SK-N-DZ (cell line): ENCODE measurements around the gene BCL7A.
A peak's percentile ranks its signal among the peaks of the same experiment; 100 is the strongest.
"Not testable (repeated sequence)": the region's sequence is repeated elsewhere in the genome, so short reads cannot be mapped to it uniquely, and the experiment has no call there.

Experiments used
- DNase-seq: peaks from one replicate; pipeline ENCODE4 v3.0.0-alpha.2; 2015; ENCODE audit warnings: low spot score

Gene BCL7A

DNA sequence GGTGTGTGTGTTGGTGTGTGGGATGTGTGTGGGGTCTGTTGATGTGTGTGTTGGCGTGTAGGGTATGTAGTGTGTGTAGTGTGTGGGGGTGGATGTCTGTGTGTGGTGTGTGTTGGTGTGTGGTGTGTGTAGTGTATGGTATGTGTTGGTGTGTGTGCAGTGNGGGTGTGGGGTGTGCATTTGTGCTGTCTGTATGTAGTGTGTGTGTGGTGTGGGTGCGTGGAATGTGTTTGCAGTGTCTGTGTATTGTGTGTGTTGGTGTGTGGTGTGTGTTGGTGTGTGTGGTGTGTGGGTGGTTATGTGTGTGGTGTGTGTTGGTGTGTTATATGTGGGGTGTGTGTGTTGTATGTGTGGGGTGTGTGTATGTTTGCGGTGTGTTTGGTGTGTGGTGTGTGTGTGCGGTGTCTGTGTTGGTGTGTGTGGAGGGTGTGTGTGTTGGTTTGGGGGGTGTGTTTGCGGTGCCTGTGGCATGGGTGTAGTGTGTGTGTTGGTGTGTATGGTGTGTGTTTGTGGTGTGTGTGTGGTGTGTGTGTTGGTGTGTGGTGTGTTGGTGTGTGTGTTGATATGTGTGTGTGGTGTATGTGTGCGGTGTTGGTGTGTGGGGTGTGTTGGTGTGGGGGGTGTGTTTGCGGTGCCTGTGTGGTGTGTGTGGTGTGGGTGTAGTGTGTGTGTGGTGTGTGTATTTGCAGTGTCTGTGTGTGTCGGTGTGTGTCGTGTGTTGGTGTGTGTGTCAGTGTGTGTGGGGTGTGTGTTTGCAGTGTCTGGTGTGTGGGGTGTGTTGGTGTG is 71.6 kb downstream of the BCL7A start:
- no peak for DNase-seq

- DNase-seq: no peak
Observed at GRCh38 chr12:122094137-122094734, 72.6 kb downstream of the BCL7A start.

DNA sequence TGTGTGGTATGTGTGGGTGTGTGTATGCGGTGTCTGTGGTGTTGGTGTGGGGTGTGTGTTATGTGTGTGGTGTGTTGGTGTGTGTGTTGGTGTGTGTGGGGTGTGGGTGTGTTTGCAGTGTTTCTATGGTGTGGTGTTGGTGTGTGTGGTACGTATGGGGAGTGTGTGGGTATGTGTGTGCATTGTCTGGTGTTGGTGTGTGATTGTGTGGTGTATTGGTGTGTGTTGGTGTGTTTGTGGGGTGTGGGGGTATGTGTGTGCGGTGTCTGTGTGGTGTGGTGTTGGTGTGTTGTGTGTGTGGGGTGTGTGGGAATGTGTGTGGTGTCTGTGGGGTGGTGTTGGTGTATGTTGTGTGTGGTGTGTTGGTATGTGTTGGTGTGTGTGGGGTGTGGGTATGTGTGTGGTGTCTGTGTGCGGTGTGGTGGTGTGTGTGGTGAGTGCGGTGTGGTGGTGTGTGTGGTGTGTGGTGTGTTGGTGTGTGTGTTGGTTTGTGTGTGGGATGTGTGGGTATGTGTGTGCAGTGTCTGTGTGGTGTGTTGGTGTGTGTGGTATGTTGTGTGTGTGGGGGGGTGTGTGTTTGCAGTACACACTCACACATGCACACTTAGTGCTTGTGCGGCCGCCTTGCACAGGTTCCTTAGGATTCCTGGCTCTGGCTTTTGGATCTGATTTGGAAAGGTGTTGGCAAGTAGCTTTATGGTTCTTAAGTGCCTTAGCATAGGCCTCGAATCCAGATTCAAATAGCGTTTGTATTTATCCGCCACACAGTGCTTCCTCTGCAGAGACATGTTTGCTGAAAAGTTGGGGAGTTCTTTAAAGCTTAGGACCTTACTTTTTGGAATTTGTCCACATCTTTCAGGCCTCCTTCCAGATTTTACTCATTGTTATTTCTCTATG is 73.3 kb downstream of the BCL7A start:
- peak; percentile 70 for DNase-seq

DNA sequence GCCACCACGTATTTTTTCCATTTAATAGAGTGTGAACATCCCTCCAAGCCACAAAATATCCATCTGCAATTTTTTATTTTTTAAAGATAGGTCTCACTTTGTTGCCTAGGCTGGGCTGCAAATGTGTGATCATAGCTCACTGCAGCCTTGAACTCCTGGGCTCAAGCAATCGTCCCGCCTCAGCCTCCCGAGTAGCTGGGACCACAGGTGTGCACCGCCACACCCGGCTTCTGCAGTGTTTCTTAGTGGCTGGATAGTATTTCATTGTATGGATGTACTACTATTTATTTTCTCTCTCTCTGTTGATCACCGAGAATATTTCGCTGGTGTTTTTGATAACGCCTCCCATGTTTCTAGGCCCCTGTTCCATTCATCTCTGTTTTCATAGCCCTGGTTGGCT is 74.3 kb downstream of the BCL7A start:
- DNase-seq: no peak

- no peak for DNase-seq
Observed at GRCh38 chr12:122096591-122097149, 75.0 kb downstream of the BCL7A start.

DNA sequence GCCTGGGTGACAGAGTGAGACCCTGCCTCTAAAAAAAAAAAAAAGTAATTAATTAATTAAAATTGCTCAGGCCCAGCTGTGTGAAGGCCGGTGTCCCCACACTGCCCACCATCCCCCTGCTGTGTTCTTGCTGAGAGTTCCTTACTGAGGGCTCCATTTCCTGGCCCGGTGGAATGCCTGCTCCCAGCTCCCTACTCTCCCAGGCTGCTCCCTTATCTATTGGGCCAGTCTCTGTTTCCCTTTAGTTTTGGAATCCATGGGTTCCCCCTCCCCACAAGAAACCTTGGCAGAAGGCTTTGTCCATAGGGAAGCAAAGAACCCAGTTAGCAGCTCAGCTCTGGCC is 75.9 kb downstream of the BCL7A start:
- no peak for DNase-seq

DNA sequence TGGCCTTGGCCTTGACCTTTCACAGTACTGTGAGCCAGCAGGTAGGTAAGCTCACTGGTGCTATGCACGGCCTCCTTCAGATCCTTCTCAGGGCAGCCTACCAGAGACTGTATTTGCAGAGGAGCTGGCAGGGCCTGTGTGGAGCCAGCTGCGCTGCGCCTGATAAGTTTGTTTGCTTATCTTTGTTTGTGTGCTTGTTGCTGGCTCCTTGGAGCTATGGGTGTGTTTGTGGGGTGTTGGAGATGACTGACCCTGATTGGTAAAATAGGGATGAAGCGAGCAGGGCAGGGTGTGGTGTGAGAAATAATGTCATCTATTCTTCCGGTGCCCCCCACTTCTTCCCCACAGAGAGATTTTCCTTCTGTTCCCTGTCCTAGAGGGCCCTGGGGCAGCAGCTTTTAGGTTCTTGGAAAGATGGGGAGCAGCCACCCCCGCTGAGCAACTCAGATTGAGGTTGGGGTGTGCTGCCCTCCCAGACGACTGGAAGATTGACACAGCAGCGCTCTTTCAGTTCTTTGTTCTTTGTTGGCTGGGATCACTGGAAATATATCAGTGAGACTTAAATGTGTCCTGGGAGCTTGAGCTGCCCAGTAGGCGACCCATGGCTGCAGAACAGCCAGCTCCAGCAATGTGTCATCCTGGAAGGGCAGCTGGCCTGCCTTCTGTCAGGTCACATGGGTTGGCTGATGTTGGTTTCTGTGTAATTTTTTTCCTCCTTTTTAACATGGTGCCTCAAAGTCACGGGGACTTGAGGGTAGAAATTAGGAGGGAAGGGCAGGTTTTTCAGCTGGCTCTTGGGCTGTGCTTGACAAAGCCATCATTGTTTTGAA is 76.5 kb downstream of the BCL7A start:
- no peak for DNase-seq

- DNase-seq: no peak
Observed at GRCh38 chr12:122099280-122099749, 77.6 kb downstream of the BCL7A start.

DNA sequence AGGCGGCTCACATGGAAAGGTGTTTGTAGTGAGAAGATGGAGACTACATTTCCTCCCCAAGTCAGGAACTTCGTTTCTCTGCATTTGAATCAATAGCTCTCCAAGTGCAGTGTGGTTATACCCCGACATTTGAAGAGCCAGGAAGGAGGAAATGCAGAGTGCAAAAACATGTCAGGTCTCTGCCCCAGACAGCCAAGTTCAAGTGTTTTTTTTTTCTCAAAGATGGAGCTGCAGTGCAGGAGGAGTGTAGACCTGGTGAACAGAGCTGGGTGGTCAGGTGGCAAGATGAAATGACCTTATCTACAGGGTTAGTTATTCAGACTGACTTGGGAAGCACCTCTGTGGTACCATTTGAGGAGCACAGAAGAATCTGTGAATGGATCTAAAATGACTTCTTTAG is 78.2 kb downstream of the BCL7A start:
- DNase-seq: no peak

DNA sequence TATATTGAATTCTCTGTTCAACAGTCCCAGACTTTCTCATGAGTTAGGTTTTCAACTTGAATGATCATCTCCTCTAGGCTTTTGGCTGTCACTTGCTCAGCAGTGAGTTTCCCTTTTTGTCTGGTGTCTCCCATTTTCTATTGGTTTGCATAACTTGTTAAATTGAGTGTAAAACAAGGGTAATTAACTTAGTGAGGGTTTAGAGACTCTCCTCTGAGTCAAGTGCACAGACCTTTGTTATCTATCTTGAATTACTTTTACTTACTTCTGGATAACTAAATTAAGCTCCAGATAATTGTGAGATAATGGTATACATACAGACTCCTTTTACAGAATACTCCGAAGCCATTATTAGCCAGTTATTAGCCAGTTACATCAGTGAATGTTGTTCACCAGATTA is 78.9 kb downstream of the BCL7A start:
- DNase-seq: no peak

- DNase-seq: no peak
Observed at GRCh38 chr12:122102331-122102730, 80.6 kb downstream of the BCL7A start.

GRCh38 chr12:122104844-122105243 is 83.2 kb downstream of the BCL7A start:
- DNase-seq: no peak

DNA sequence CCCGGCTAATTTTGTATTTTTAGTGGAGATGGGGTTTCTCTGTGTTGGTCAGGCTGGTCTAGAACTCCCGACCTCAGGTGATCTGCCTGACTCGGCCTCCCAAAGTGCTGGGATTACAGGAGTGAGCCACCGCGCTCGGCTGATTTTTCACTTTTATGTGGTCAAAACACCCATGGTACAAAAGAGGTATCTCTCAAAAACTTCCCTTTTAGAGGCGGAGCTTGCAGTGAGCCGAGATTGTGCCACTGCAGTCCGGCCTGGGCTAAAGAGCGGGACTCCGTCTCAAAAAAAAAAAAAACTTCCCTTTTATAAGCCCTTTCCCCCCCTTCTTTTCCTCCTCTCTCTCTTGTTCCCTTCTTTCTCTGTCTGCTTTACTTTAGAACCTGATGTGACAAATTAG is 83.8 kb downstream of the BCL7A start:
- DNase-seq: not testable (repeated sequence)

- no peak for DNase-seq
Observed at GRCh38 chr12:122106843-122107242, 85.2 kb downstream of the BCL7A start.

GRCh38 chr12:122107261-122107660 is 85.6 kb downstream of the BCL7A start:
- DNase-seq: no peak

- no peak for DNase-seq
Observed at GRCh38 chr12:122111089-122111641, 89.5 kb downstream of the BCL7A start.
